Neural progenitor cell (in vitro differentiated cells): ENCODE data around the gene GOLGB1.

Source experiments
- EZH2 ChIP-seq: fragments of 200-600 bp; sonication (generic); IDR thresholded peaks from 2 replicates; pipeline ENCODE4 v1.6.1; 2017; ENCODE audit warnings: antibody characterized with exemption, mild to moderate bottlenecking, moderate library complexity
- TF ChIP-seq, protein P1 (sequence below): fragments of 200-600 bp; sonication (generic); IDR thresholded peaks from 2 replicates; pipeline ENCODE4 v1.5.1; 2017; ENCODE audit warnings: antibody characterized with exemption, mild to moderate bottlenecking

GRCh38 chr3:121619691-121620090 lies 129.8 kb downstream of the GOLGB1 start:
- TF ChIP-seq, protein P1, sequence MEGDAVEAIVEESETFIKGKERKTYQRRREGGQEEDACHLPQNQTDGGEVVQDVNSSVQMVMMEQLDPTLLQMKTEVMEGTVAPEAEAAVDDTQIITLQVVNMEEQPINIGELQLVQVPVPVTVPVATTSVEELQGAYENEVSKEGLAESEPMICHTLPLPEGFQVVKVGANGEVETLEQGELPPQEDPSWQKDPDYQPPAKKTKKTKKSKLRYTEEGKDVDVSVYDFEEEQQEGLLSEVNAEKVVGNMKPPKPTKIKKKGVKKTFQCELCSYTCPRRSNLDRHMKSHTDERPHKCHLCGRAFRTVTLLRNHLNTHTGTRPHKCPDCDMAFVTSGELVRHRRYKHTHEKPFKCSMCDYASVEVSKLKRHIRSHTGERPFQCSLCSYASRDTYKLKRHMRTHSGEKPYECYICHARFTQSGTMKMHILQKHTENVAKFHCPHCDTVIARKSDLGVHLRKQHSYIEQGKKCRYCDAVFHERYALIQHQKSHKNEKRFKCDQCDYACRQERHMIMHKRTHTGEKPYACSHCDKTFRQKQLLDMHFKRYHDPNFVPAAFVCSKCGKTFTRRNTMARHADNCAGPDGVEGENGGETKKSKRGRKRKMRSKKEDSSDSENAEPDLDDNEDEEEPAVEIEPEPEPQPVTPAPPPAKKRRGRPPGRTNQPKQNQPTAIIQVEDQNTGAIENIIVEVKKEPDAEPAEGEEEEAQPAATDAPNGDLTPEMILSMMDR = no peak
- TF ChIP-seq EZH2 = no peak
